ENCODE measurements around the gene TSPAN9. TPM values are rescaled to one million over a fixed set of nuclear protein-coding genes. Genes with fewer than 3 reads are reported as not detected.

Gene TSPAN9
- total and polyA plus RNA-seq, 2 of the 4 experiments (the other 2 are of a cell fraction) = 17.7 to 39.1 TPM

GRCh38 chr12:3035815-3036702, 41.1 kb upstream of the TSPAN9 start:
- BruUV-seq (replicated peaks) = no TSS peak
- CTCF ChIA-PET = no interaction called here

More at GRCh38 chr12:3035815-3036702, 41.1 kb upstream of the TSPAN9 start:
- no peak overlapping the region for H4K91ac ChIP-seq (ENCODE audit: insufficient read depth, low read depth, low read length)
- H3K79me1 ChIP-seq (ENCODE audit: low read depth in 1 of 2, low read length in 2 of 2) = no peaks in the 10 kb centered on the region; a peak in 1 of 4 replicates
- no peaks in the 10 kb centered on the region for H3K27me3 ChIP-seq (ENCODE audit: control insufficient read depth, insufficient read depth, low read length)
- no peaks in the 10 kb centered on the region for H3K9me3 ChIP-seq (ENCODE audit: control insufficient read depth, insufficient read depth, low read length)
- no peaks in the 10 kb centered on the region for H4K20me1 ChIP-seq (ENCODE audit: insufficient read depth, low read length)
- no peak overlapping the region for H3K14ac ChIP-seq (replicated peaks; ENCODE audit: low read depth, low read length)
- dilution Hi-C loops (cut with HindIII; ENCODE audit: low sequenced_read_pairs, unreplicated experiment) (no loop called here), in situ Hi-C loops (cut with MboI; ENCODE audit: low sequenced_read_pairs) (loop anchor here (10.0 kb wide), 1 partner anchor 181 kb away; the partner anchor contains the start of gene TEX52), intact Hi-C loops (cut with micrococcal nuclease) (loop anchor here (2.0 kb wide), 3 partner anchors 77 to 297 kb away; partner anchors contain the start of gene TEAD4)
- no peak overlapping the region for H4K8ac ChIP-seq (ENCODE audit: low read depth in 2 of 2, low read length in 2 of 2)
- H3K4ac ChIP-seq (ENCODE audit: low read depth, low read length) = no peak overlapping the region
- no peak overlapping the region for H3K4me3 ChIP-seq (ENCODE audit: insufficient read depth, low read depth, low read length)
- TF ChIP-seq CTCF (conservative IDR thresholded peaks at IDR 0.05; ENCODE audit: low read depth, low read length) = peak; percentile 52
- TF ChIP-seq SMC3 (IDR thresholded peaks at IDR 0.05; ENCODE audit: low read depth, low read length) = peak; percentile 33
- no peak for TF ChIP-seq RCOR1 (IDR thresholded peaks at IDR 0.05; ENCODE audit: insufficient replicate concordance, low read length)
- TF ChIP-seq RAD21 (IDR thresholded peaks at IDR 0.05; ENCODE audit: low read length) = peak; percentile 53
- H3K9me1 ChIP-seq (ENCODE audit: insufficient read depth, low read length) = no peaks in the 10 kb centered on the region
- no peak overlapping the region for H2AK5ac ChIP-seq (ENCODE audit: low read depth, low read length)
- H2BK120ac ChIP-seq (ENCODE audit: low read depth, low read length) = no peak overlapping the region
- peaks cover 3% of the 10 kb centered on the region; the same call in 1 of the 2 replicates for H3K4me1 ChIP-seq (ENCODE audit: control insufficient read depth, insufficient read depth, low read length)
- 85% methylated on average over 5 of the region's 16 CpGs; no CpG with 5 or more reads in 1 of the 2 experiments for WGBS, 2 experiments (ENCODE audit: extremely low coverage in 2 of 2, insufficient read length in 1 of 2)
- H3K23ac ChIP-seq (ENCODE audit: low read depth, low read length) = no peak overlapping the region
- no peak overlapping the region for H2BK5ac ChIP-seq (ENCODE audit: low read depth, low read length, poor library complexity, severe bottlenecking)
- POLR2A ChIA-PET (ENCODE audit: unreplicated experiment) = no interaction called here
- no peak overlapping the region for H3K27ac ChIP-seq (ENCODE audit: insufficient read depth, low read length)
- DNase-seq (peak; percentile 21), ATAC-seq (ENCODE audit: low read depth) (no peak; the same call in 1 of the 2 replicates)
- no peak overlapping the region for H4K5ac ChIP-seq (ENCODE audit: low read depth, low read length)
- no peak overlapping the region for H3K9ac ChIP-seq (ENCODE audit: low read depth, low read length)
- no peak overlapping the region for H3K4me2 ChIP-seq (ENCODE audit: low read depth, low read length)
- peaks cover 21% of the 10 kb centered on the region for H3K36me3 ChIP-seq (ENCODE audit: control insufficient read depth, insufficient read depth, low read length)
- H2AFZ ChIP-seq (replicated peaks; ENCODE audit: low read length, poor library complexity) = no peak overlapping the region
- H2AK9ac ChIP-seq (replicated peaks; ENCODE audit: low read depth, low read length, poor library complexity) = no peak overlapping the region
- H2BK15ac ChIP-seq (ENCODE audit: low read depth, low read length) = no peak overlapping the region
- H3K18ac ChIP-seq (ENCODE audit: low read depth, low read length) = no peak overlapping the region
- no peak overlapping the region for H3K56ac ChIP-seq (ENCODE audit: extremely low read depth, insufficient read depth, low read length)
- no peak overlapping the region for H2BK20ac ChIP-seq (ENCODE audit: low read depth, low read length)
